HEK293 (cell line): ENCODE results near the gene GJD3.
A peak's percentile ranks its signal among the peaks of the same experiment; 100 is the strongest.

Source experiments
- CTCF ChIA-PET: fragments of 350-600 bp; formaldehyde crosslinking; extraction: SDS; loops from one replicate; lab custom pipeline; 2021; ENCODE audit warnings: antibody characterized with exemption; lab: Yijun Ruan, JAX
- POLR2A ChIA-PET: fragments of 300-600 bp; formaldehyde crosslinking; extraction: SDS; loops from one replicate; lab custom pipeline; 2020; ENCODE audit warnings: antibody characterized with exemption, inconsistent platforms; lab: Yijun Ruan, JAX
- H3K27ac ChIP-seq: fragments of 200-500 bp; sonication (Bioruptor generic); 2 replicates; pipeline ENCODE4 v1.5.1; 2014; ENCODE audit warnings: low read depth, low read length, control low read depth, inconsistent platforms; ENCODE audit errors: extremely low read depth
- H3K36me3 ChIP-seq, 2 experiments: fragments of 200-500 bp in 1 of 2; sonication (Bioruptor generic) in 1 of 2; 1 replicate in 1 of 2; 2 replicates in 1 of 2; pipeline ENCODE4 v1.5.1; 2014 to 2017; ENCODE audit warnings: inconsistent platforms in 2 of 2, low read length in 2 of 2; ENCODE audit not compliant: control insufficient read depth in 2 of 2, insufficient read depth in 1 of 2
- H3K4me1 ChIP-seq: fragments of 200-500 bp; sonication (Bioruptor generic); 2 replicates; pipeline ENCODE4 v1.5.1; 2014; ENCODE audit warnings: mild to moderate bottlenecking, low read length, inconsistent platforms; ENCODE audit not compliant: control insufficient read depth, insufficient read depth
- H3K4me3 ChIP-seq: 2 replicates; pipeline ENCODE4 v1.5.1; 2011; ENCODE audit warnings: low read depth, mild to moderate bottlenecking, control low read depth, low read length, moderate library complexity
- H3K9me3 ChIP-seq: fragments of 200-500 bp; sonication (Bioruptor generic); 2 replicates; pipeline ENCODE4 v1.5.1; 2014; ENCODE audit warnings: low read depth, low read length, inconsistent platforms; ENCODE audit not compliant: control insufficient read depth, insufficient read depth
- ATF2 ChIP-seq: fragments of 450-650 bp; formaldehyde crosslinking; IDR thresholded peaks from 2 replicates; pipeline ENCODE4 v1.5.1; 2016; ENCODE audit warnings: missing biosample characterization, missing genetic modification characterization, low read depth
- BCL11A ChIP-seq: fragments of 450-650 bp; formaldehyde crosslinking; IDR thresholded peaks from 2 replicates; pipeline ENCODE4 v1.5.1; 2016; ENCODE audit warnings: low read depth, missing biosample characterization, missing genetic modification characterization
- GLIS2 ChIP-seq: fragments of 450-650 bp; formaldehyde crosslinking; IDR thresholded peaks from 2 replicates; pipeline ENCODE4 v1.5.1; 2016; ENCODE audit warnings: missing biosample characterization, missing genetic modification characterization
- PRDM2 ChIP-seq: fragments of 450-650 bp; formaldehyde crosslinking; IDR thresholded peaks from 2 replicates; pipeline ENCODE4 v1.5.1; 2016; ENCODE audit warnings: missing biosample characterization, missing genetic modification characterization, borderline replicate concordance
- RBAK ChIP-seq: fragments of 450-650 bp; formaldehyde crosslinking; IDR thresholded peaks from 2 replicates; pipeline ENCODE4 v1.5.1; 2016; ENCODE audit warnings: missing biosample characterization, missing genetic modification characterization
- SP2 ChIP-seq: fragments of 450-650 bp; formaldehyde crosslinking; IDR thresholded peaks from 2 replicates; pipeline ENCODE4 v1.5.1; 2016; ENCODE audit warnings: missing biosample characterization, missing genetic modification characterization
- ZFP3 ChIP-seq: fragments of 450-650 bp; formaldehyde crosslinking; IDR thresholded peaks from 2 replicates; pipeline ENCODE4 v1.5.1; 2016; ENCODE audit warnings: low read depth, missing biosample characterization, missing genetic modification characterization
- ZNF132 ChIP-seq: fragments of 450-650 bp; formaldehyde crosslinking; IDR thresholded peaks from 2 replicates; pipeline ENCODE4 v1.5.1; 2017; ENCODE audit warnings: missing biosample characterization, missing genetic modification characterization, borderline replicate concordance
- ZNF140 ChIP-seq: fragments of 450-650 bp; formaldehyde crosslinking; IDR thresholded peaks from 2 replicates; pipeline ENCODE4 v1.5.1; 2016; ENCODE audit warnings: missing biosample characterization, missing genetic modification characterization
- ZNF155 ChIP-seq: fragments of 450-650 bp; formaldehyde crosslinking; IDR thresholded peaks from 2 replicates; pipeline ENCODE4 v1.5.1; 2016; ENCODE audit warnings: missing biosample characterization, missing genetic modification characterization
- ZNF24 ChIP-seq: fragments of 450-650 bp; formaldehyde crosslinking; IDR thresholded peaks from 2 replicates; pipeline ENCODE4 v1.5.1; 2016; ENCODE audit warnings: missing biosample characterization, missing genetic modification characterization
- ZNF341 ChIP-seq: fragments of 450-650 bp; formaldehyde crosslinking; IDR thresholded peaks from 2 replicates; pipeline ENCODE4; 2016; ENCODE audit warnings: low read depth, missing biosample characterization, missing genetic modification characterization
- ZNF398 ChIP-seq: fragments of 450-650 bp; formaldehyde crosslinking; IDR thresholded peaks from 2 replicates; pipeline ENCODE4 v1.5.1; 2017; ENCODE audit warnings: missing biosample characterization, missing genetic modification characterization
- ZNF473 ChIP-seq: fragments of 450-650 bp; formaldehyde crosslinking; IDR thresholded peaks from 2 replicates; pipeline ENCODE4 v1.5.1; 2017; ENCODE audit warnings: missing biosample characterization, missing genetic modification characterization
- ZNF510 ChIP-seq: fragments of 450-650 bp; formaldehyde crosslinking; IDR thresholded peaks from 2 replicates; pipeline ENCODE4 v1.5.1; 2018; ENCODE audit warnings: mild to moderate bottlenecking, missing genetic modification characterization, missing biosample characterization; ENCODE audit not compliant: insufficient replicate concordance
- ZNF544 ChIP-seq: fragments of 450-650 bp; formaldehyde crosslinking; IDR thresholded peaks from 2 replicates; pipeline ENCODE4 v1.5.0; 2017; ENCODE audit warnings: missing biosample characterization, missing genetic modification characterization
- ZNF548 ChIP-seq: fragments of 450-650 bp; formaldehyde crosslinking; IDR thresholded peaks from 2 replicates; pipeline ENCODE4 v1.5.1; 2016; ENCODE audit warnings: missing biosample characterization, missing genetic modification characterization
- ZNF596 ChIP-seq: fragments of 450-650 bp; IDR thresholded peaks from 2 replicates; pipeline ENCODE4 v1.5.0; 2018; ENCODE audit warnings: missing biosample characterization, mild to moderate bottlenecking, missing genetic modification characterization, moderate library complexity
- ZNF623 ChIP-seq: fragments of 450-650 bp; formaldehyde crosslinking; IDR thresholded peaks from 2 replicates; pipeline ENCODE4 v1.5.1; 2016; ENCODE audit warnings: missing biosample characterization, missing genetic modification characterization
- ZNF677 ChIP-seq: fragments of 450-650 bp; IDR thresholded peaks from 2 replicates; pipeline ENCODE4 v1.5.0; 2018; ENCODE audit warnings: missing biosample characterization, mild to moderate bottlenecking, missing genetic modification characterization, moderate library complexity
- ZNF704 ChIP-seq: fragments of 450-650 bp; formaldehyde crosslinking; IDR thresholded peaks from 2 replicates; pipeline ENCODE4 v1.5.1; 2016; ENCODE audit warnings: missing biosample characterization, missing genetic modification characterization
- ZNF843 ChIP-seq: fragments of 450-650 bp; formaldehyde crosslinking; IDR thresholded peaks from 2 replicates; pipeline ENCODE4 v1.5.1; 2016; ENCODE audit warnings: missing biosample characterization, missing genetic modification characterization
- ZSCAN16 ChIP-seq: fragments of 450-650 bp; formaldehyde crosslinking; IDR thresholded peaks from 2 replicates; pipeline ENCODE4 v1.5.1; 2016; ENCODE audit warnings: missing biosample characterization, missing genetic modification characterization

Gene GJD3

GRCh38 chr17:40314584-40314956 is 50.0 kb downstream of the GJD3 start (continued):
- no peak for TF ChIP-seq ATF2 (tag by site-specific recombination)
- 0 out of 2 replicates have a peak, but pooled peaks have one; percentile 54 for TF ChIP-seq ZNF473 (tag by site-specific recombination)

- Histone ChIP-seq H3K27ac (no peak overlapping the region), H3K4me1 (peaks cover 21% of the 10 kb centered on the region), H3K4me3 (no peak overlapping the region), H3K36me3 (no peaks in the 10 kb centered on the region), H3K9me3 (no peaks in the 10 kb centered on the region)
- CTCF ChIA-PET, result interaction anchor here (4.1 to 16.6 kb wide), 2 partner anchors 11 to 45 kb away, joined by 30 to 453 read pairs; partner anchors contain the start of gene GJD3
- POLR2A ChIA-PET, result interaction anchor here (0.6 to 4.0 kb wide), 6 partner anchors 9 to 43 kb away, joined by 3 to 33 read pairs (median 4); no protein-coding TSS in a partner anchor
- no peak for TF ChIP-seq ZNF596 (tag by site-specific recombination)
- TF ChIP-seq PRDM2 (tag by site-specific recombination), result no peak
- 0 out of 2 replicates have a peak, but pooled peaks have one; percentile 10 for TF ChIP-seq SP2 (tag by site-specific recombination)
- TF ChIP-seq ZNF623 (tag by site-specific recombination), result no peak
- no peak for TF ChIP-seq ZNF140 (tag by site-specific recombination)
- no peak for TF ChIP-seq RBAK (tag by site-specific recombination)
- TF ChIP-seq ZNF843 (tag by site-specific recombination), result no peak
- TF ChIP-seq GLIS2, result peak; percentile 72; the same call in 1 of the 2 replicates
- no peak for TF ChIP-seq ZNF510 (tag by site-specific recombination)
- no peak for TF ChIP-seq ZNF548 (tag by site-specific recombination)
- TF ChIP-seq BCL11A (tag by site-specific recombination), result no peak
- no peak for TF ChIP-seq ZNF544 (tag by site-specific recombination)
- TF ChIP-seq ZNF155 (tag by site-specific recombination), result no peak
- TF ChIP-seq ZNF132 (tag by site-specific recombination), result no peak
- TF ChIP-seq ZSCAN16, result no peak
- no peak for TF ChIP-seq ZNF341 (tag by site-specific recombination)
- TF ChIP-seq ZNF677 (tag by site-specific recombination), result no peak
- peak; percentile 61 for TF ChIP-seq ZNF398 (tag by site-specific recombination)
- TF ChIP-seq ZNF704 (tag by site-specific recombination), result no peak
- no peak for TF ChIP-seq ZFP3 (tag by site-specific recombination)
- no peak for TF ChIP-seq ZNF24 (tag by site-specific recombination)
These were observed 50.6 kb downstream of the GJD3 start for GRCh38 chr17:40313668-40314583.
